GM21786 (cell line): Measurements from ENCODE around the gene HPS1.

ENCODE experiments used
- ATAC-seq: cut with Tn5 transposase; IDR thresholded peaks from one replicate; pipeline ENCODE4 v1.9.1; 2021; ENCODE audit not compliant: unreplicated experiment

Gene HPS1

DNA sequence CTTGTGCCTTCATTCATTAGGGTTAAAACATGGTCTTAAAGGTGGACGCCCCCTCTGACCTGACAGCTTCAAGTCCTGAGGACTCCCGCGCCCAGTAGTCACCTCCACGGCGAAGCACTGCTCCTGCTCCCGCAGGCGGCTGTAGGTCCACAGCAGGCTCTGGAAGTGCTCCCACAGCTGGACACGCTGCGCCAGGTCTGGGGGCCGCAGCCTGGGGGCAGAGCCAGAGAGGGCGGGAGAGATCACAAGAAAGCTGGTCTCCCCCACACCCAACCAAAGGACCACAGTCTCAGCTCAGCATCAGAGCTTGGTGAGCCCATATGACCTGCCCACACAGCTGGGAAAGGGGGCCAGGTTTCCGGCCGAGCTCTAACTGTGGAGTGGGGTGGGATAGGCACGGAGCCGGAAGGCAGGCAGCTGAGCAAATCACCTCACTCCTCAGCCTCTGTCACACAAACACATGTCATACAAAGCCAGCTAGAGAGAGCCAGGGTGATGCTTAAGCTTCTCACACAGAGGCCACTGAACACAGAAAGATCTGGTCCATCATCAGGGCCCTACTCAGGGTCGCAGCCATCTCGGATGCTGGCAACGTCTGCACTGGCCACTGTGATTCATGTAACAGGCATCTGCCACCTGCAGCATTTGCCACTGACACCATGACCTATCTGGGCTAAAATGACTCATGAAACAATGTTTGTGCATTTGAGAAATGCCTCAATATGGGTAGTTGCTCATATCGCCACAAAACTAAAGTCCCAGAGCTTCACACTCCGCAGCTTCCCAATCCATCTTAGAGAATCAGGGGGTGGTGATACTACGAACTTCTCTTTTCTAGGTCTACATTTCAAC, 12.6 kb downstream of the HPS1 start:
- no peak for ATAC-seq

GRCh38 chr10:98433371-98433770, 13.4 kb downstream of the HPS1 start:
- ATAC-seq, result no peak

GRCh38 chr10:98432330-98432729, 14.4 kb downstream of the HPS1 start:
- ATAC-seq, result no peak

DNA sequence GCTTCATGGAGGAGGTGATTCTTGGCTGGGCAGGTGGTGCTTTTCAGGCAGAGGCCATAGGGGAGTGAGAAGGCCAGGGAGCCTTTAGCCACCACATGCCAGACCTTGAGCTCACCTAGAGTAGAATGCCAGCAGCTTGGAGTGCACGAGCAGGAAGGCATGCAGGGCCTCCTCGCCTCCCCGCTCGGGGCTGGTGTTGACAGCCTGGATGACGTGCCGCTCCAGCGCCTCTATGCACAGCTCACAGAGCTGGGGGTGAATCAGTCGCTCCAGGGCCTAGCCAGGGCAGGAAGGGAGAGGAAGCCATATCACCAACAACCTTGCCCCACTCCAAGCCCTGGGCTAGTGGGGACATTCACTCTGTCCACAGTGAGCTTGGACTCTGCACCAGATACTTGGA, 15.7 kb downstream of the HPS1 start:
- no peak for ATAC-seq

DNA sequence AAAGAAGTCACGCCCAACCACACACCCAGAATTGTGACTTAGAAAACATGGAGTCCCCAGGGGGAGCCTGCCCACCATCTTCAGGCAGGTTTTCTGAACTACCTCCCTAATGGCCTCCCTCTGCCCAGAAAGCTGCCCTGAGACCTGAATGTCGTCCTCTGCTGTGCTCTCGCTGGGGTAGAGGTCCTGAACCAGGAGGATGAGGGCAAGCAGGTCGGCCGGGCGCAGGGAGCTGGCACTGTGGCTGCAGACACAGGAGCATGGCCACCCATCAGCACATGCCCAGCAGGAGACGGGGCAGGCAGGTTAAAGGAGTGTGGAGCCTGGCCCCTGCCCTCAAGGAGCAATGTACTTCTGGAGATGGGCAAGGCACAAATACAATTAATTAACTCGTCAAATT, 16.3 kb downstream of the HPS1 start:
- ATAC-seq, result no peak

- ATAC-seq, result no peak
These were observed 17.2 kb downstream of the HPS1 start for GRCh38 chr10:98429320-98430072.

GRCh38 chr10:98427011-98427515, 19.7 kb downstream of the HPS1 start:
- ATAC-seq, result no peak

GRCh38 chr10:98425511-98426352, 21.0 kb downstream of the HPS1 start:
- peak; percentile 63 for ATAC-seq

- no peak for ATAC-seq
These were observed 22.2 kb downstream of the HPS1 start for GRCh38 chr10:98424295-98425254.

DNA sequence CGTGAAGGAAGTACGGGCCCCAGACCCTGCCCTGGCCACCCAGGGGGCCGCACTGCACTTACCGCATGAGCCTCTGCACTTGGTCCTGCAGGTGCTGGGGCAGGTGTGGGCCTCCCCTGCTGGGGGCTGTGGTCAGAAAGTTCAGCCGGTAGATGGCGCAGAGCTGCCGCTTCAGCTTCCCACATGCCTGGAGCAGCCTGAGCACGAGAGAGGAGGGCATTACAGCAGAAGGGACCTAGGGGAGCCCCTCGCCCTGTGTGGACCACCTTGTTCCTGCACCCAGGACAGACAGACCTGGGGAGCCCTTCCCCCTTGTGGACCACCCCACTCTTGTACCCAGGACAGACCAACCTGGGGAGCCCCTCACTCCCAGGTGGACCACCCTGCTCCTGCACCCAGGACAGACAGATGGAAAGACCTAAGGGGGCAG, 23.0 kb downstream of the HPS1 start:
- no peak for ATAC-seq

DNA sequence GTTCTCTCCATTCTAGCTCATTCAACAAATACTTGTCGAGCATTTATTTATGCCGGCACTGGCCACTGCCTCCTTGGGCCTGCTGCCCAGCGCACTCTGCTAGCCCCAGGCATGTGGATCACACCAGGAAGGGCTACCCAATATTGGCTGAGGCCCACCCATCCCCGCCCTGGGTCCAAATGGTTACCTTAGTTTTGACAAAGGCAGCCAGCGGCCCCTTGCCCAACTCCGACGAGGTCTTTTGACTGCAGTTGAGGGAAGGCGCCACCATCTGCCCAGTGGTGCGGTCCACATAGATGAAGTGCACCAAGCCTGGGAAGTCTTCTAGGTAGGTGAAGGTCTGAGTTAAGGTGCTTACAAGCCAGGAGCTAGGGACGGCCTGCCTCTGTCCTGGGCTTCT, 24.6 kb downstream of the HPS1 start:
- ATAC-seq, result no peak

DNA sequence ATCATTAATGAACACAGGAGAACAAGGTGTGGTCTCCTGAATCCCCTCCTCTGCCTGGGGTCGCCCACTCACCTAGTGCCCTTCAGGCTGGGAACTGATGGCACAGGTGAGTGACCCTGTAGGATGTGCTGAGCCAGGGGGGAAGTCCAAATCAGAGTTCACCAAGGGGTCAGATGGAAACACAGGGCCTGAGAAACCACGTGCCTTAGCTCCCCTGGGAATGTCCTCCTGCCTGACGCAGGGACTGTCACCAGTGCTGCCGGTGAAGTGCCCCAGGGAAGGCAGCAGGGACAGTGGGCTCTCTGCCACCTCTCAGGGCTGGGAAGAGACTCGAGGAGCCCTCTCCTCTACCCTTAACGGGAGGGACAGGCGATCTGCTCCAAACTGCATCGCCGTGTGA, 25.9 kb downstream of the HPS1 start:
- ATAC-seq, result no peak

- no peak for ATAC-seq
These were observed 27.1 kb downstream of the HPS1 start for GRCh38 chr10:98419469-98420261.

DNA sequence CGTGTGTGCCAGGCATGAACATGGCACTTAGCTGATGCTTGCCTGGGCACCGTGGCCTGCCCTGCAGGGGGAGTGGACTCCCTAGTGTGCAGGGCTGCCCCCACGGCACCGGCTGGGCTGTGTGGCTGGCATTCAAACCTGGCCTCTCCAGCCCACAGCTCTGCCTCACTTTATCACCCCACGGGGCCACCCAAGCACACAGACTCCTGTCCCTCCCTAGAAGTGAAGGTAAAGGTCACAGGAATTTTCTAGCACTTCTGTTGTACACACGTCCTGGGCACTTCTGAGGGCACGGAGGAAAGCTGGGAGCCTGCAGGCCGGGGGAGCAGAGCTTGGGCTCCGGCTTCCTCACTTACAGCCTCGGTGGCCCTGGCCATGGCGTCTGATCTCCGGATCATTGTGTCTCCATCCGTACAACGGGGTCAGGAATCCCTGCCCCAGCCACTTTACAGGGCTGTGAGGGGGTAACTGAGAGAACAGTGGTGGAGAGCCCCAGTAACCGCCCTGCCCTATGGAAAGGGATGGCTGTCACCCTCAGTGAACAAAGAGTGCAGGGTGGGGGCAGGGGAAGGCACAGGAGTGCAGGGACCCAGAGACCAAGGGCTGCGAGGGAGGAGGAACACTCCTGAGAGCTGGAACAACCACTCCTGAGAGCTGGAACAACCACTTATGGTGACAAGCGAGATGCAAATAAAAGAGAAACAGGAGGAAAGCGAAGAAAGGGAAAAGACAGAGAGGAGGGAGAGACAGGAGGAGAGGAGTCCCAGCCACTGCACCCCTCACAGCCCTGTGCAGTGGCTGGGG, 27.9 kb downstream of the HPS1 start:
- ATAC-seq, result no peak

DNA sequence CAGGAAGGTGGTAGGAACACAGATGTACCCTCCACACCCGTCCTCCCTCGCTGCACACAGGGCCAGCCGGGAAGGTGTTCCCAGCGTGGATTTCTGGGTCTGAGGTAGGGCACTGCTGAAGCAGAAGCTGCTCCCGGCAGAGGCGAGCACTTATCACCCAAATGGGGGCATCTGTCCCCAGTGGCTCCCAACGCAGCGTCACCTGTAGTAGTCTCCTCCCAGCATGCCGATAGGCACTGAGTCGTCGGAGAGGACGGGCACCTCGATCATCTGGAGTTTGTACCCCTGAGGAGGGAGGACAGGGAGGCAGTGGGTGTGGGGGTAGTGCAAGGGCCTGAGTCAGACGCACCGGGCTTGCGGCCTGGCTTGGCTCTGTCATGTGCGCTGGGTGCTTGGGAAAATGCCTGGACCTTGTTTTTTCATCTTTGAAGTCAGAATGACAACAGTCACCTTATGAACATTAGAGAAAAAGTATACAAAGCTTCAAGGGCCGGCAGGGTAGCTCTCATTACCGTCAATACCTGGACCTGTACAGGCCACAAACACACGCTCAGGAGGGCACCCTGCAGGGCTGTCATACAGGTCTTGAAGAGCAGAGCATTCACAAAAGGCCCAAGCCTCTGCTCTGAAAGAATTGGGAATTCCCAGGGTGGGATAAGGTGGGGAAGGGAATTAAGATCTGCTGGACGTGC, 28.6 kb downstream of the HPS1 start:
- ATAC-seq, result no peak

DNA sequence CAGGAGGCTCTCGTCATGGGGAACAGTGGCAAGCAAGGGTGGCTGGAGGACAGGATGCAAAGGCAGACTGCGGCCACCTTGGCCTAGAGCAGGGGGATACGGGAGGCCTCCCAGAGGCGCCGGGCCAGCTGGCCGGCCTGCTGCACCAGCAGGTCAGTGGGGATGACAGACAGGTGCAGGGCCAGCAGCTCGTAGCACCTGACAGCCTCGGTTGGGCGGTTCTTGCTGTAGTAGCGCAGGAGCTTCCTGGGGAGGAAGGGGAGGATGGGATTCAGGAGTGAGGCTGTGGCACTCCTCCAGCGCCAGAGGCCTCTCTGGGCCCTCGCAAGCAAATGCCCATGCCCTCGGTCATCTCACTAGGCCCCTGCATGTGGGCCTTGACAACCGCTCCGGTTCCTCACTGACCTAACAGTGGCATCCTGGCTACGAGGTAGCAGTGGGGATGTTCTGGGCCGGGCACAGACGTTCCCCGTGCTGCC, 29.2 kb downstream of the HPS1 start:
- ATAC-seq, result no peak

DNA sequence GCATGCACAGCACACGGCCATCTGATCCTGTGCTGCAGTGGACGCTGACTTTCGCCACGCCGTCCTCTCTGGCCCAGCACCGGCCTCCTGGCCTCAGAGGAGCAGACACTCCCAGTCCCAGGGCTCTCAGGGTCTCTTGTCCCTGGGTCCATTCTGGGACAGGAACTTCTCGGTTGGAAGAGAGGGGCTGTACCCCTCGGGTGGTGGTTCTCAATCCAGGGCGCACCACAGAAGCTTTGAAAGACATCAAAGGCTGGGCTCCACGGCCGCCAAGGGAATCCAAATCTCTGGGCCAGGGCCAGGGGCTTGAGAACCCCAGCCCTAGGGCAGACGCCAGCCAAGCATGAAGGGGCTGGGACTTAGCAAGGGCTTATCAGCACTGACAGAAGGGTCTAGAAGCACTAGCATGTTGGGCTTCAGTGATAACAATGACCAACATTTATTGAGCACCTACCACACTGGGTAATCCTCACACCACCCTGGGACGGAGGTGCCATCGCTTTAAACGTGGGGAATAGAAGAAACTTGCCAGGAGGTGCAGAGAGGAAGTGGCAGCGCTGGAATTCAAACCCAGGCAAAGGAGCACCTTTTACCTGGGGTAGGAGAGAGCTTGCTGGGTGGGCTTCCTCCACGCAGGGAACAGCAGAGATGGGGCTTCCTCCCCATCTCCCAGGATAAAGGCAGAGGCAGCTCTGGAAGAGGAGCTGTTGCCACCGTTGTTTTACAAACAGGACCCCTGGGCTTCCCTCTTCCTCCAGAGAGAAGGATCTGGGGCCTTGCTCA, 29.9 kb downstream of the HPS1 start:
- ATAC-seq, result no peak
